Smooth muscle cell (in vitro differentiated cells): ENCODE measurements around the gene CST8. TPM values are rescaled to one million over a fixed set of nuclear protein-coding genes. Genes with fewer than 3 reads are reported as not detected.

ENCODE experiments used
- DNase-seq: peaks from one replicate; lab custom pipeline; 2025; ENCODE audit not compliant: unreplicated experiment; lab: John Stamatoyannopoulos, UW
- H2AFZ ChIP-seq: fragments of 200-600 bp; sonication (generic); 2 replicates; pipeline ENCODE4 v1.6.0; 2016; ENCODE audit warnings: antibody characterized with exemption, low read depth, mild to moderate bottlenecking
- H3F3A ChIP-seq: fragments of 200-600 bp; sonication (generic); 2 replicates; pipeline ENCODE4 v1.6.0; 2017; ENCODE audit warnings: antibody characterized with exemption, low read depth
- H3K27ac ChIP-seq: fragments of 200-600 bp; sonication (generic); 2 replicates; pipeline ENCODE4 v1.5.1; 2016; ENCODE audit warnings: low read depth, mild to moderate bottlenecking
- H3K27me3 ChIP-seq: fragments of 200-600 bp; sonication (generic); 2 replicates; pipeline ENCODE4 v1.6.1; 2016; ENCODE audit warnings: low read depth, mild to moderate bottlenecking
- H3K36me3 ChIP-seq: fragments of 200-600 bp; sonication (generic); 2 replicates; pipeline ENCODE4 v1.5.1; 2016; ENCODE audit warnings: low read depth
- H3K4me1 ChIP-seq: fragments of 200-600 bp; sonication (generic); 2 replicates; pipeline ENCODE4 v1.5.1; 2016; ENCODE audit warnings: low read depth
- H3K4me2 ChIP-seq: fragments of 200-600 bp; sonication (generic); 2 replicates; pipeline ENCODE4 v1.6.0; 2016; ENCODE audit warnings: mild to moderate bottlenecking
- H3K4me3 ChIP-seq: fragments of 200-600 bp; sonication (generic); 2 replicates; pipeline ENCODE4 v1.5.1; 2016; ENCODE audit warnings: mild to moderate bottlenecking
- H3K79me2 ChIP-seq: fragments of 200-600 bp; sonication (generic); 2 replicates; pipeline ENCODE4 v1.6.0; 2016; ENCODE audit warnings: low read depth, mild to moderate bottlenecking
- H3K9ac ChIP-seq: fragments of 200-600 bp; sonication (generic); 2 replicates; pipeline ENCODE4 v1.6.0; 2016; ENCODE audit warnings: low read depth
- H3K9me3 ChIP-seq: fragments of 200-600 bp; sonication (generic); replicated peaks from 2 replicates; pipeline ENCODE4 v1.5.1; 2016; ENCODE audit warnings: low read depth
- H4K20me1 ChIP-seq: fragments of 200-600 bp; sonication (generic); 2 replicates; pipeline ENCODE4 v1.6.0; 2016; ENCODE audit warnings: low read depth
- WGBS: methylation state at CpG from one replicate; pipeline ENCODE4 v1.1.7; 2016; ENCODE audit warnings: low lambda C conversion rate; 5-methylcytosine and 5-hydroxymethylcytosine counted together
- polyA plus RNA-seq: library from polyadenylated mRNA; unstranded; fragments of >200 nt; fragmentation: Nextera tagmentation; extraction: Ambion mirVana; gene quantifications from 2 replicates; pipeline ENCODE4 v1.2.1, GENCODE V29; 2016
- total RNA-seq: library from RNA; depleted of rRNA; stranded (reverse); fragments of >200 nt; gene quantifications from 2 replicates; pipeline ENCODE4 v1.2.3, GENCODE V29; 2014
- TF ChIP-seq, protein P1 (sequence below): fragments of 200-600 bp; sonication (generic); IDR thresholded peaks from 2 replicates; pipeline ENCODE4 v1.5.1; 2017; ENCODE audit warnings: borderline replicate concordance, mild to moderate bottlenecking, antibody characterized with exemption; ENCODE audit not compliant: insufficient read depth, poor library complexity, severe bottlenecking

CST8 gene
- total and polyA plus RNA-seq, 2 experiments from 2014 or later, result not detected

- 36% methylated on average over 1 of the region's 1 CpG for WGBS
- Histone ChIP-seq H2AFZ (no peak overlapping the region), H3K36me3 (no peaks in the 10 kb centered on the region), H3F3A (no peaks in the 10 kb centered on the region), H3K4me1 (peaks cover 19% of the 10 kb centered on the region), H3K9me3 (no peaks in the 10 kb centered on the region), H3K27ac (peak overlapping the region; percentile 30), H4K20me1 (no peaks in the 10 kb centered on the region), H3K79me2 (no peaks in the 10 kb centered on the region), H3K4me3 (no peak overlapping the region), H3K27me3 (no peaks in the 10 kb centered on the region), H3K9ac (no peak overlapping the region), H3K4me2 (no peak overlapping the region)
- TF ChIP-seq, protein P1, sequence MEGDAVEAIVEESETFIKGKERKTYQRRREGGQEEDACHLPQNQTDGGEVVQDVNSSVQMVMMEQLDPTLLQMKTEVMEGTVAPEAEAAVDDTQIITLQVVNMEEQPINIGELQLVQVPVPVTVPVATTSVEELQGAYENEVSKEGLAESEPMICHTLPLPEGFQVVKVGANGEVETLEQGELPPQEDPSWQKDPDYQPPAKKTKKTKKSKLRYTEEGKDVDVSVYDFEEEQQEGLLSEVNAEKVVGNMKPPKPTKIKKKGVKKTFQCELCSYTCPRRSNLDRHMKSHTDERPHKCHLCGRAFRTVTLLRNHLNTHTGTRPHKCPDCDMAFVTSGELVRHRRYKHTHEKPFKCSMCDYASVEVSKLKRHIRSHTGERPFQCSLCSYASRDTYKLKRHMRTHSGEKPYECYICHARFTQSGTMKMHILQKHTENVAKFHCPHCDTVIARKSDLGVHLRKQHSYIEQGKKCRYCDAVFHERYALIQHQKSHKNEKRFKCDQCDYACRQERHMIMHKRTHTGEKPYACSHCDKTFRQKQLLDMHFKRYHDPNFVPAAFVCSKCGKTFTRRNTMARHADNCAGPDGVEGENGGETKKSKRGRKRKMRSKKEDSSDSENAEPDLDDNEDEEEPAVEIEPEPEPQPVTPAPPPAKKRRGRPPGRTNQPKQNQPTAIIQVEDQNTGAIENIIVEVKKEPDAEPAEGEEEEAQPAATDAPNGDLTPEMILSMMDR, result no peak
- DNase-seq, result no peak
Observed at GRCh38 chr20:23528867-23529431, 38.0 kb downstream of the CST8 start.

GRCh38 chr20:23530937-23531567 is 40.1 kb downstream of the CST8 start:
- Histone ChIP-seq H3K4me2 (no peak overlapping the region), H4K20me1 (no peaks in the 10 kb centered on the region), H3F3A (no peaks in the 10 kb centered on the region), H3K36me3 (no peaks in the 10 kb centered on the region), H3K27ac (no peak overlapping the region), H3K4me3 (no peak overlapping the region), H3K4me1 (peaks cover 20% of the 10 kb centered on the region), H3K9ac (no peak overlapping the region), H2AFZ (no peak overlapping the region), H3K27me3 (no peaks in the 10 kb centered on the region), H3K79me2 (no peaks in the 10 kb centered on the region), H3K9me3 (no peaks in the 10 kb centered on the region)
- 80% methylated on average over 1 of the region's 1 CpG for WGBS
- TF ChIP-seq, protein P1, result no peak
- no peak for DNase-seq

DNA sequence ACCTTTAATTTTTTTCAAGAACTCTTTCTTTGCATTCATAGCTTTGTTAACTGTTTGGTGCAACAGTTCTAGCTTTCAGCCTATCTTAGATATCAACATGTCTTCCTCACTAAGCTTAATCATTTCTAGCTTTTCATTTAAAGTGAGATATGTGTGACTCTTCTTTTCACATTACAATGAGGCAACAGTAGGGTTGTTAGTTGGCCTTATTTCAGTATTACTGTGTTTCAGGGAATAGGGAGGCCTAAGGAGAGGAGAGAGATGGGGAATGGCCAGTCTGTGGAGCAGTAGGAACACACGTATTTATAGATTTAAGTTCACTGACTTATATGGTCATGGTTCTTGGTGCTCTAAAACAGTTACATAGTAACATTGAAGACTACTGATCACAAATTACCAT is 41.6 kb downstream of the CST8 start:
- WGBS, result 80% methylated on average over 1 of the region's 1 CpG
- Histone ChIP-seq H3K4me3 (no peak overlapping the region), H3K4me2 (no peak overlapping the region), H3K9me3 (no peaks in the 10 kb centered on the region), H2AFZ (no peak overlapping the region), H3K9ac (no peak overlapping the region), H3F3A (no peaks in the 10 kb centered on the region), H3K4me1 (peaks cover 20% of the 10 kb centered on the region), H4K20me1 (no peaks in the 10 kb centered on the region), H3K79me2 (no peaks in the 10 kb centered on the region), H3K27ac (no peak overlapping the region), H3K36me3 (no peaks in the 10 kb centered on the region), H3K27me3 (no peaks in the 10 kb centered on the region)
- TF ChIP-seq, protein P1, result no peak
- no peak for DNase-seq

GRCh38 chr20:23533161-23533560 is 42.2 kb downstream of the CST8 start:
- H3K27me3 ChIP-seq, result no peaks in the 10 kb centered on the region
- no peaks in the 10 kb centered on the region for H3K9me3 ChIP-seq
- H3K4me3 ChIP-seq, result no peak overlapping the region
- TF ChIP-seq, protein P1, result no peak
- H4K20me1 ChIP-seq, result no peaks in the 10 kb centered on the region
- H3K36me3 ChIP-seq, result no peaks in the 10 kb centered on the region
- no peaks in the 10 kb centered on the region for H3K79me2 ChIP-seq
- H2AFZ ChIP-seq, result no peak overlapping the region
- H3F3A ChIP-seq, result no peaks in the 10 kb centered on the region
- no peak overlapping the region for H3K4me2 ChIP-seq
- no peak for DNase-seq
- H3K27ac ChIP-seq, result no peak overlapping the region
- H3K4me1 ChIP-seq, result peaks cover 20% of the 10 kb centered on the region
- H3K9ac ChIP-seq, result no peak overlapping the region
